ENCODE measurements around the gene PDE1C. TPM values are rescaled to one million over a fixed set of nuclear protein-coding genes. Genes with fewer than 3 reads are reported as not detected.
"Not testable (repeated sequence)": the region's sequence is repeated elsewhere in the genome, so short reads cannot be mapped to it uniquely, and the experiment has no call there.

PDE1C gene
- total RNA-seq, 2 donors from 2014 or later: not detected

GRCh38 chr7:32033006-32033405 is 37.2 kb downstream of the PDE1C start:
- no peak for DNase-seq (ENCODE audit: low spot score in 2 of 2)
- H3K36me3 Mint-ChIP-seq: no peaks in the 10 kb centered on the region
- H3K9me3 Mint-ChIP-seq: peaks cover 7 to 20% of the 10 kb centered on the region in 2 donors
- no peak for ATAC-seq
- no peak overlapping the region for H3K27ac Mint-ChIP-seq

- no peak for DNase-seq (ENCODE audit: low spot score in 2 of 2)
- ATAC-seq: no peak
- H3K9me3 Mint-ChIP-seq: peaks cover 5 to 20% of the 10 kb centered on the region in 2 donors
- no peaks in the 10 kb centered on the region for H3K36me3 Mint-ChIP-seq
- no peak overlapping the region for H3K27ac Mint-ChIP-seq
These were observed 38.0 kb downstream of the PDE1C start for GRCh38 chr7:32032211-32032610.

GRCh38 chr7:32030904-32031692 is 39.1 kb downstream of the PDE1C start:
- ATAC-seq (no peak), DNase-seq (ENCODE audit: low spot score in 2 of 2) (no peak)
- Mint-ChIP-seq H3K27ac (no peak overlapping the region), H3K9me3 (peaks cover 0 to 19% of the 10 kb centered on the region in 2 donors), H3K36me3 (no peaks in the 10 kb centered on the region)

- no peak overlapping the region for H3K27ac Mint-ChIP-seq
- peaks cover 0 to 24% of the 10 kb centered on the region in 2 donors for H3K9me3 Mint-ChIP-seq
- no peak for ATAC-seq
- H3K36me3 Mint-ChIP-seq: peaks cover 0 to 7% of the 10 kb centered on the region in 2 donors
- DNase-seq (ENCODE audit: low spot score in 2 of 2): no peak
These were observed 44.2 kb downstream of the PDE1C start for GRCh38 chr7:32026083-32026425.

- no peak for ATAC-seq
- peaks cover 0 to 24% of the 10 kb centered on the region in 2 donors for H3K9me3 Mint-ChIP-seq
These were observed 44.7 kb downstream of the PDE1C start for GRCh38 chr7:32025381-32026082.

GRCh38 chr7:32023376-32023775 is 46.8 kb downstream of the PDE1C start:
- DNase-seq (ENCODE audit: low spot score in 2 of 2) (no peak), ATAC-seq (no peak)
- Mint-ChIP-seq H3K27ac (no peak overlapping the region), H3K36me3 (peaks cover 0 to 7% of the 10 kb centered on the region in 2 donors), H3K9me3 (peaks cover 2 to 17% of the 10 kb centered on the region in 2 donors)

More at GRCh38 chr7:32025381-32026082, 44.7 kb downstream of the PDE1C start:
- H3K27ac Mint-ChIP-seq: no peak overlapping the region
- no peak for DNase-seq (ENCODE audit: low spot score in 2 of 2)
- peaks cover 0 to 7% of the 10 kb centered on the region in 2 donors for H3K36me3 Mint-ChIP-seq

GRCh38 chr7:32022966-32023365 is 47.2 kb downstream of the PDE1C start:
- ATAC-seq (no peak), DNase-seq (ENCODE audit: low spot score in 2 of 2) (no peak)
- Mint-ChIP-seq H3K36me3 (peaks cover 0 to 7% of the 10 kb centered on the region in 2 donors), H3K9me3 (peaks cover 4 to 20% of the 10 kb centered on the region in 2 donors), H3K27ac (no peak overlapping the region)

GRCh38 chr7:32020551-32021159 is 49.6 kb downstream of the PDE1C start:
- H3K27ac Mint-ChIP-seq: no peak overlapping the region
- peaks cover 4 to 15% of the 10 kb centered on the region in 2 donors for H3K9me3 Mint-ChIP-seq
- ATAC-seq (no peak), DNase-seq (ENCODE audit: low spot score in 2 of 2) (no peak)
- H3K36me3 Mint-ChIP-seq: peaks cover 0 to 7% of the 10 kb centered on the region in 2 donors

- Mint-ChIP-seq H3K9me3 (peaks cover 13 to 15% of the 10 kb centered on the region in 2 donors), H3K36me3 (no peaks in the 10 kb centered on the region), H3K27ac (no peak overlapping the region)
- DNase-seq (ENCODE audit: low spot score in 2 of 2) (no peak), ATAC-seq (no peak)
These were observed 51.2 kb downstream of the PDE1C start for GRCh38 chr7:32018845-32019578.

GRCh38 chr7:32015133-32015532 is 55.1 kb downstream of the PDE1C start:
- ATAC-seq (no peak), DNase-seq (ENCODE audit: low spot score in 2 of 2) (no peak)
- Mint-ChIP-seq H3K9me3 (peaks cover 18 to 25% of the 10 kb centered on the region in 2 donors), H3K36me3 (peaks cover 0 to 4% of the 10 kb centered on the region in 2 donors), H3K27ac (no peak overlapping the region)

GRCh38 chr7:32013471-32013870 is 56.7 kb downstream of the PDE1C start:
- not testable (repeated sequence) for H3K36me3 Mint-ChIP-seq; H3K27ac Mint-ChIP-seq; DNase-seq (ENCODE audit: low spot score in 2 of 2); ATAC-seq
- H3K9me3 Mint-ChIP-seq: peaks cover 17 to 24% of the 10 kb centered on the region in 2 donors

GRCh38 chr7:32005577-32005976 is 64.6 kb downstream of the PDE1C start:
- DNase-seq (ENCODE audit: low spot score in 2 of 2): no peak
- Mint-ChIP-seq H3K9me3 (peaks cover 9 to 14% of the 10 kb centered on the region in 2 donors), H3K27ac (no peak overlapping the region), H3K36me3 (peaks cover 0 to 5% of the 10 kb centered on the region in 2 donors)
- ATAC-seq: no peak

GRCh38 chr7:32001948-32002347 is 68.3 kb downstream of the PDE1C start:
- peaks cover 0 to 5% of the 10 kb centered on the region in 2 donors for H3K36me3 Mint-ChIP-seq
- ATAC-seq (no peak), DNase-seq (ENCODE audit: low spot score in 2 of 2) (no peak)
- H3K27ac Mint-ChIP-seq: no peak overlapping the region
- peaks cover 10 to 23% of the 10 kb centered on the region in 2 donors for H3K9me3 Mint-ChIP-seq

- no peak overlapping the region for H3K27ac Mint-ChIP-seq
- DNase-seq (ENCODE audit: low spot score in 2 of 2): no peak
- peaks cover 9 to 10% of the 10 kb centered on the region in 2 donors for H3K9me3 Mint-ChIP-seq
- no peak for ATAC-seq
- peaks cover 0 to 5% of the 10 kb centered on the region in 2 donors for H3K36me3 Mint-ChIP-seq
These were observed 72.8 kb downstream of the PDE1C start for GRCh38 chr7:31997423-31997822.

- H3K9me3 Mint-ChIP-seq: peaks cover 2 to 9% of the 10 kb centered on the region in 2 donors
- no peaks in the 10 kb centered on the region for H3K36me3 Mint-ChIP-seq
- no peak overlapping the region for H3K27ac Mint-ChIP-seq
- DNase-seq (ENCODE audit: low spot score in 2 of 2): no peak
- no peak for ATAC-seq
These were observed 75.1 kb downstream of the PDE1C start for GRCh38 chr7:31995134-31995533.

GRCh38 chr7:31991846-31992245 is 78.4 kb downstream of the PDE1C start:
- no peak overlapping the region for H3K27ac Mint-ChIP-seq
- peaks cover 1 to 9% of the 10 kb centered on the region in 2 donors for H3K9me3 Mint-ChIP-seq
- H3K36me3 Mint-ChIP-seq: no peaks in the 10 kb centered on the region
- DNase-seq (ENCODE audit: low spot score in 2 of 2) (no peak), ATAC-seq (no peak)

All from activated naive CD4-positive, alpha-beta T cell treated with anti-CD3 and anti-CD28 coated beads, Interleukin-2, amount 50 U/mL, for 72 hours (primary cell).